SK-N-SH (cell line): ENCODE results near the gene EFCAB11. TPM values are rescaled to one million over a fixed set of nuclear protein-coding genes. Genes with fewer than 3 reads are reported as not detected.

Source experiments
- CTCF ChIA-PET: fragments of 300-600, 350-600 bp; formaldehyde crosslinking; extraction: SDS; loops from one replicate; lab custom pipeline; 2021; lab: Yijun Ruan, JAX
- POLR2A ChIA-PET: fragments of 350-600 bp; sonication (Branson Sonifier 250); formaldehyde crosslinking; extraction: SDS; loops from one replicate; lab custom pipeline; 2020; ENCODE audit warnings: antibody characterized with exemption, inconsistent platforms; lab: Yijun Ruan, JAX
- DNase-seq: peaks from one replicate; pipeline ENCODE4 v3.0.0; 2012
- H2AFZ ChIP-seq: fragments of 200-600 bp; sonication (generic); 2 replicates; pipeline ENCODE4 v1.8.1; 2016; ENCODE audit warnings: antibody characterized with exemption, mild to moderate bottlenecking, low read depth
- H3F3A ChIP-seq: fragments of 200-600 bp; sonication (generic); replicated peaks from 2 replicates; pipeline ENCODE3; 2016; ENCODE audit warnings: antibody characterized with exemption, mild to moderate bottlenecking; ENCODE audit not compliant: insufficient read depth
- H3K27ac ChIP-seq, 2 experiments: fragments of 200-500 bp in 1 of 2; fragments of 200-600 bp in 1 of 2; sonication (Bioruptor generic) in 1 of 2; sonication (generic), shearing (Covaris generic) in 1 of 2; 2 replicates each; pipeline versions ENCODE4 v1.5.1 to v1.6.1; 2014 to 2016; ENCODE audit warnings: low read depth in 2 of 2, inconsistent platforms in 1 of 2, low read length in 1 of 2, mild to moderate bottlenecking in 1 of 2, mixed read lengths in 1 of 2
- H3K27me3 ChIP-seq: fragments of 200-600 bp; sonication (generic), shearing (Covaris generic); 2 replicates; pipeline ENCODE4 v1.6.1; 2016; ENCODE audit warnings: mixed run types; ENCODE audit not compliant: insufficient read depth
- H3K36me3 ChIP-seq, 2 experiments: fragments of 200-500 bp in 1 of 2; fragments of 200-600 bp in 1 of 2; sonication (Bioruptor generic) in 1 of 2; sonication (generic) in 1 of 2; replicated peaks in 1 of 2; 2 replicates each; pipeline versions ENCODE3 to v1.5.1; 2014 to 2016; ENCODE audit warnings: low read length in 1 of 2, mild to moderate bottlenecking in 1 of 2; ENCODE audit not compliant: insufficient read depth in 2 of 2, control insufficient read depth in 1 of 2
- H3K4me1 ChIP-seq, 2 experiments: fragments of 200-500 bp in 1 of 2; fragments of 200-600 bp in 1 of 2; sonication (Bioruptor generic) in 1 of 2; sonication (generic), shearing (Covaris generic) in 1 of 2; 2 replicates each; pipeline versions ENCODE4 v1.5.1 to v1.6.1; 2014 to 2016; ENCODE audit warnings: low read depth in 1 of 2, low read length in 1 of 2, mixed run types in 1 of 2; ENCODE audit not compliant: insufficient read depth in 2 of 2, control insufficient read depth in 1 of 2
- H3K4me2 ChIP-seq: fragments of 200-600 bp; sonication (generic), shearing (Covaris generic); 2 replicates; pipeline ENCODE4 v1.6.1; 2017; ENCODE audit warnings: mixed run types
- H3K4me3 ChIP-seq, 2 experiments: fragments of 200-500 bp in 1 of 2; fragments of 200-600 bp in 1 of 2; sonication (Bioruptor generic) in 1 of 2; sonication (generic), shearing (Covaris generic) in 1 of 2; 2 replicates each; pipeline versions ENCODE4 v1.5.1 to v1.8.1; 2014 to 2016; ENCODE audit warnings: low read depth in 2 of 2, inconsistent platforms in 1 of 2, low read length in 1 of 2, mild to moderate bottlenecking in 1 of 2, mixed read lengths in 1 of 2, moderate library complexity in 1 of 2
- H3K79me2 ChIP-seq: fragments of 200-600 bp; sonication (generic); 2 replicates; pipeline ENCODE4 v1.8.1; 2017; ENCODE audit warnings: mild to moderate bottlenecking; ENCODE audit not compliant: insufficient read depth
- H3K9ac ChIP-seq: fragments of 200-600 bp; sonication (generic); 2 replicates; pipeline ENCODE4 v1.6.1; 2017; ENCODE audit warnings: mixed run types
- H3K9me2 ChIP-seq: fragments of 200-600 bp; sonication (generic); 2 replicates; pipeline ENCODE4 v1.6.1; 2017; ENCODE audit warnings: mixed run types
- H3K9me3 ChIP-seq: fragments of 200-600 bp; sonication (generic); 2 replicates; pipeline ENCODE4 v1.6.1; 2017; ENCODE audit warnings: mixed run types, mild to moderate bottlenecking, moderate library complexity
- H4K20me1 ChIP-seq: fragments of 200-600 bp; sonication (generic); 2 replicates; pipeline ENCODE4 v1.6.1; 2017; ENCODE audit warnings: mild to moderate bottlenecking, mixed run types; ENCODE audit not compliant: insufficient read depth
- CHD2 ChIP-seq: fragments of 150-350 bp; IDR thresholded peaks from 2 replicates; pipeline ENCODE4 v1.6.1; 2018; ENCODE audit warnings: low read length; ENCODE audit not compliant: partially characterized antibody
- ELF1 ChIP-seq: IDR thresholded peaks from 2 replicates; pipeline ENCODE4 v1.4.0; 2012
- EP300 ChIP-seq, 2 experiments: IDR thresholded peaks; 2 replicates each; pipeline versions ENCODE4 v1.4.0 to v1.6.1; 2012; ENCODE audit warnings: borderline replicate concordance in 1 of 2, low read depth in 1 of 2, low read length in 1 of 2
- EZH2phosphoT487 ChIP-seq: fragments of 200-600 bp; sonication (generic); IDR thresholded peaks from 2 replicates; pipeline ENCODE4 v1.6.1; 2017; ENCODE audit warnings: low read depth, mixed run types, mild to moderate bottlenecking, antibody characterized with exemption, moderate library complexity, borderline replicate concordance
- FOSL2 ChIP-seq: IDR thresholded peaks from 2 replicates; pipeline ENCODE4 v1.4.0; 2012; ENCODE audit warnings: low read depth, mild to moderate bottlenecking, moderate library complexity, borderline replicate concordance
- FOXM1 ChIP-seq: IDR thresholded peaks from 2 replicates; pipeline ENCODE4 v1.4.0; 2012; ENCODE audit warnings: low read depth, mild to moderate bottlenecking
- GATA2 ChIP-seq: sonication (generic); formaldehyde crosslinking; IDR thresholded peaks from 2 replicates; pipeline ENCODE4 v1.5.0; 2020; ENCODE audit warnings: mild to moderate bottlenecking, missing genetic modification reagents
- JUND ChIP-seq: IDR thresholded peaks from 2 replicates; pipeline ENCODE4 v1.4.0; 2012
- RAD21 ChIP-seq: IDR thresholded peaks from 2 replicates; pipeline ENCODE4 v1.6.1; 2012; ENCODE audit warnings: mild to moderate bottlenecking, low read length
- RCOR1 ChIP-seq: fragments of 150-350 bp; IDR thresholded peaks from 2 replicates; pipeline ENCODE4 v1.6.1; 2017; ENCODE audit warnings: antibody characterized with exemption, low read length
- RXRA ChIP-seq: IDR thresholded peaks from 2 replicates; pipeline ENCODE4 v1.4.0; 2012; ENCODE audit warnings: low read depth, mild to moderate bottlenecking, borderline replicate concordance
- TAF1 ChIP-seq: IDR thresholded peaks from 2 replicates; pipeline ENCODE4 v1.6.1; 2012; ENCODE audit warnings: low read depth, mild to moderate bottlenecking, low read length, moderate library complexity, borderline replicate concordance
- TEAD4 ChIP-seq: IDR thresholded peaks from 2 replicates; pipeline ENCODE4 v1.4.0; 2012; ENCODE audit warnings: mild to moderate bottlenecking, borderline replicate concordance; ENCODE audit not compliant: insufficient read depth
- YY1 ChIP-seq: IDR thresholded peaks from 2 replicates; pipeline ENCODE4 v1.4.0; 2012; ENCODE audit warnings: low read depth, mild to moderate bottlenecking
- WGBS: methylation state at CpG from one replicate; pipeline ENCODE4 v1.1.6; 2017; ENCODE audit warnings: low lambda C conversion rate; 5-methylcytosine and 5-hydroxymethylcytosine counted together
- polyA plus RNA-seq, 3 experiments: library from polyadenylated mRNA; depleted of rRNA; stranded (reverse); fragments of >200 nt; gene quantifications; 2 replicates each; pipeline ENCODE4 v1.2.3, GENCODE V29; 2012
- TF ChIP-seq, protein P1 (sequence below): IDR thresholded peaks from 2 replicates; pipeline ENCODE4 v1.4.0; 2012; ENCODE audit warnings: low read depth
- TF ChIP-seq, protein P2 (sequence below): fragments of 150-350 bp; IDR thresholded peaks from 2 replicates; pipeline ENCODE4 v1.6.1; 2017; ENCODE audit warnings: antibody characterized with exemption, low read length, low read depth, borderline replicate concordance
- TF ChIP-seq, protein P3 (sequence below): IDR thresholded peaks from 2 replicates; pipeline ENCODE4 v1.4.0; 2012; ENCODE audit warnings: low read depth, borderline replicate concordance
- TF ChIP-seq, protein P4 (sequence below): IDR thresholded peaks from 2 replicates; pipeline ENCODE4 v1.6.1; 2012; ENCODE audit warnings: mild to moderate bottlenecking, low read depth, low read length, moderate library complexity
- TF ChIP-seq, protein P5 (sequence below): IDR thresholded peaks from 2 replicates; pipeline ENCODE4 v1.4.0; 2012; ENCODE audit warnings: low read depth, borderline replicate concordance

The EFCAB11 gene
- polyA plus RNA-seq, 1 of the 3 experiments (the other 2 are of a cell fraction): 3.9 TPM

DNA sequence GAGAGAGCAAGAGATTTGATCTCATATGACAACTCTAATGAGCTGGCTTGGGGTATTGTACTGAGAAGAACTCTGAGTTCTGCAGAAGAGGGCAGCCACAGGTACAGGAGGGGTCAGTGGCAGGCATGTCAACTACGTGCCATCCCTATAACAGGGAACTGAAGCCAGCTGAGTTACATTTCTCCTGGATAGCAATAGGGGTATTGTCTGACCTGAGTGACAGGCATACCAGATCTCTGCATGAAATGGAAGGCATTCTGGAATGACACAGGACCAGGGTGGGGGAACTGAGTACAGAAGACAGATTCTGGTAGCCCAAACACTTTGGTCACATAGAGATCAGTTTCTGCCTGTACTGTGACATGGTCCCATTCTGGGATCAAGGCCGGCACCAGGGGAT, 35.8 kb downstream of the EFCAB11 start:
- H3K9ac ChIP-seq: no peak overlapping the region
- ChIA-PET POLR2A (no interaction called here), CTCF (no interaction called here)
- no peak overlapping the region for H3K4me3 ChIP-seq
- peaks cover 0 to 6% of the 10 kb centered on the region in 2 experiments; a peak in 2 of 4 replicates for H3K4me1 ChIP-seq
- TF ChIP-seq, protein P1, sequence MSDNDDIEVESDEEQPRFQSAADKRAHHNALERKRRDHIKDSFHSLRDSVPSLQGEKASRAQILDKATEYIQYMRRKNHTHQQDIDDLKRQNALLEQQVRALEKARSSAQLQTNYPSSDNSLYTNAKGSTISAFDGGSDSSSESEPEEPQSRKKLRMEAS: no peak
- TF ChIP-seq RAD21 (no peak), TAF1 (no peak), EP300 (IDR thresholded peaks at IDR 0.05; ENCODE audit: borderline replicate concordance in 1 of 2, low read depth in 1 of 2, low read length in 1 of 2) (no peak), RXRA (no peak), EZH2phosphoT487 (no peak), FOSL2 (no peak), FOXM1 (no peak), ELF1 (no peak), GATA2 (CRISPR knock-in tag) (no peak), YY1 (no peak), CHD2 (no peak), JUND (no peak), TEAD4 (no peak), RCOR1 (no peak)
- TF ChIP-seq, protein P2, sequence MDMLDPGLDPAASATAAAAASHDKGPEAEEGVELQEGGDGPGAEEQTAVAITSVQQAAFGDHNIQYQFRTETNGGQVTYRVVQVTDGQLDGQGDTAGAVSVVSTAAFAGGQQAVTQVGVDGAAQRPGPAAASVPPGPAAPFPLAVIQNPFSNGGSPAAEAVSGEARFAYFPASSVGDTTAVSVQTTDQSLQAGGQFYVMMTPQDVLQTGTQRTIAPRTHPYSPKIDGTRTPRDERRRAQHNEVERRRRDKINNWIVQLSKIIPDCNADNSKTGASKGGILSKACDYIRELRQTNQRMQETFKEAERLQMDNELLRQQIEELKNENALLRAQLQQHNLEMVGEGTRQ: no peak
- TF ChIP-seq, protein P3, sequence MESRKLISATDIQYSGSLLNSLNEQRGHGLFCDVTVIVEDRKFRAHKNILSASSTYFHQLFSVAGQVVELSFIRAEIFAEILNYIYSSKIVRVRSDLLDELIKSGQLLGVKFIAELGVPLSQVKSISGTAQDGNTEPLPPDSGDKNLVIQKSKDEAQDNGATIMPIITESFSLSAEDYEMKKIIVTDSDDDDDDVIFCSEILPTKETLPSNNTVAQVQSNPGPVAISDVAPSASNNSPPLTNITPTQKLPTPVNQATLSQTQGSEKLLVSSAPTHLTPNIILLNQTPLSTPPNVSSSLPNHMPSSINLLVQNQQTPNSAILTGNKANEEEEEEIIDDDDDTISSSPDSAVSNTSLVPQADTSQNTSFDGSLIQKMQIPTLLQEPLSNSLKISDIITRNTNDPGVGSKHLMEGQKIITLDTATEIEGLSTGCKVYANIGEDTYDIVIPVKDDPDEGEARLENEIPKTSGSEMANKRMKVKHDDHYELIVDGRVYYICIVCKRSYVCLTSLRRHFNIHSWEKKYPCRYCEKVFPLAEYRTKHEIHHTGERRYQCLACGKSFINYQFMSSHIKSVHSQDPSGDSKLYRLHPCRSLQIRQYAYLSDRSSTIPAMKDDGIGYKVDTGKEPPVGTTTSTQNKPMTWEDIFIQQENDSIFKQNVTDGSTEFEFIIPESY: no peak
- TF ChIP-seq, protein P4, sequence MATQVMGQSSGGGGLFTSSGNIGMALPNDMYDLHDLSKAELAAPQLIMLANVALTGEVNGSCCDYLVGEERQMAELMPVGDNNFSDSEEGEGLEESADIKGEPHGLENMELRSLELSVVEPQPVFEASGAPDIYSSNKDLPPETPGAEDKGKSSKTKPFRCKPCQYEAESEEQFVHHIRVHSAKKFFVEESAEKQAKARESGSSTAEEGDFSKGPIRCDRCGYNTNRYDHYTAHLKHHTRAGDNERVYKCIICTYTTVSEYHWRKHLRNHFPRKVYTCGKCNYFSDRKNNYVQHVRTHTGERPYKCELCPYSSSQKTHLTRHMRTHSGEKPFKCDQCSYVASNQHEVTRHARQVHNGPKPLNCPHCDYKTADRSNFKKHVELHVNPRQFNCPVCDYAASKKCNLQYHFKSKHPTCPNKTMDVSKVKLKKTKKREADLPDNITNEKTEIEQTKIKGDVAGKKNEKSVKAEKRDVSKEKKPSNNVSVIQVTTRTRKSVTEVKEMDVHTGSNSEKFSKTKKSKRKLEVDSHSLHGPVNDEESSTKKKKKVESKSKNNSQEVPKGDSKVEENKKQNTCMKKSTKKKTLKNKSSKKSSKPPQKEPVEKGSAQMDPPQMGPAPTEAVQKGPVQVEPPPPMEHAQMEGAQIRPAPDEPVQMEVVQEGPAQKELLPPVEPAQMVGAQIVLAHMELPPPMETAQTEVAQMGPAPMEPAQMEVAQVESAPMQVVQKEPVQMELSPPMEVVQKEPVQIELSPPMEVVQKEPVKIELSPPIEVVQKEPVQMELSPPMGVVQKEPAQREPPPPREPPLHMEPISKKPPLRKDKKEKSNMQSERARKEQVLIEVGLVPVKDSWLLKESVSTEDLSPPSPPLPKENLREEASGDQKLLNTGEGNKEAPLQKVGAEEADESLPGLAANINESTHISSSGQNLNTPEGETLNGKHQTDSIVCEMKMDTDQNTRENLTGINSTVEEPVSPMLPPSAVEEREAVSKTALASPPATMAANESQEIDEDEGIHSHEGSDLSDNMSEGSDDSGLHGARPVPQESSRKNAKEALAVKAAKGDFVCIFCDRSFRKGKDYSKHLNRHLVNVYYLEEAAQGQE: no peak
- TF ChIP-seq, protein P5, sequence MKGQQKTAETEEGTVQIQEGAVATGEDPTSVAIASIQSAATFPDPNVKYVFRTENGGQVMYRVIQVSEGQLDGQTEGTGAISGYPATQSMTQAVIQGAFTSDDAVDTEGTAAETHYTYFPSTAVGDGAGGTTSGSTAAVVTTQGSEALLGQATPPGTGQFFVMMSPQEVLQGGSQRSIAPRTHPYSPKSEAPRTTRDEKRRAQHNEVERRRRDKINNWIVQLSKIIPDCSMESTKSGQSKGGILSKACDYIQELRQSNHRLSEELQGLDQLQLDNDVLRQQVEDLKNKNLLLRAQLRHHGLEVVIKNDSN: no peak
- H3K36me3 ChIP-seq: no peaks in the 10 kb centered on the region
- H3K79me2 ChIP-seq: no peaks in the 10 kb centered on the region
- H3K9me2 ChIP-seq: no peaks in the 10 kb centered on the region
- 92% methylated on average over 2 of the region's 2 CpGs for WGBS
- H2AFZ ChIP-seq: no peak overlapping the region
- no peak overlapping the region for H3K4me2 ChIP-seq
- no peaks in the 10 kb centered on the region for H3K9me3 ChIP-seq
- H4K20me1 ChIP-seq: no peaks in the 10 kb centered on the region
- no peak for DNase-seq
- H3K27me3 ChIP-seq: no peaks in the 10 kb centered on the region
- no peak overlapping the region for H3K27ac ChIP-seq
- peaks cover 39% of the 10 kb centered on the region for H3F3A ChIP-seq
